Stimulated activated naive CD8-positive, alpha-beta T cell treated with anti-CD3 and anti-CD28 coated beads, Interleukin-15, Interleukin-2, amounts not matched to agents 100 ng/mL and 50 ng/mL, for 24 hours (primary cell): ENCODE data around the gene MSL2.
"Not testable (repeated sequence)": the region's sequence is repeated elsewhere in the genome, so short reads cannot be mapped to it uniquely, and the experiment has no call there.

Experiments
- H3K27ac Mint-ChIP-seq: one replicate; pipeline ENCODE4 v1.8.0; 2021; ENCODE audit warnings: mild to moderate bottlenecking, mixed read lengths
- H3K27me3 Mint-ChIP-seq: one replicate; pipeline ENCODE4 v1.8.0; 2021; ENCODE audit warnings: mixed read lengths
- H3K36me3 Mint-ChIP-seq: one replicate; pipeline ENCODE4 v1.8.0; 2021; ENCODE audit warnings: low read depth, mixed read lengths
- H3K4me1 Mint-ChIP-seq: one replicate; pipeline ENCODE4 v1.8.0; 2021; ENCODE audit warnings: low read depth, mixed read lengths
- H3K4me3 Mint-ChIP-seq: one replicate; pipeline ENCODE4 v1.8.0; 2021; ENCODE audit warnings: mild to moderate bottlenecking, mixed read lengths
- H3K9me3 Mint-ChIP-seq: one replicate; pipeline ENCODE4 v1.8.0; 2021; ENCODE audit warnings: mixed read lengths

The MSL2 gene

GRCh38 chr3:136196064-136196400 is at the start of gene MSL2:
MSL2 (minus strand) TSS chr3:136196335; CDS start chr3:136195113, 1,222 bp downstream.
- peak within 1 kb of the TSS; percentile 93 for H3K4me3 Mint-ChIP-seq
- peaks cover 39% of the 10 kb centered on the region for H3K36me3 Mint-ChIP-seq
- H3K27me3 Mint-ChIP-seq = peaks cover 5% of the 10 kb centered on the region
- H3K4me1 Mint-ChIP-seq = peaks cover 53% of the 10 kb centered on the region
- H3K27ac Mint-ChIP-seq = peak within 1 kb of the TSS; percentile 99
- no peaks in the 10 kb centered on the region for H3K9me3 Mint-ChIP-seq

GRCh38 chr3:136245691-136246090 is 49.6 kb upstream of the MSL2 start:
- Mint-ChIP-seq H3K4me1 (peaks cover 6% of the 10 kb centered on the region), H3K9me3 (no peaks in the 10 kb centered on the region), H3K4me3 (no peak overlapping the region), H3K27me3 (no peaks in the 10 kb centered on the region), H3K27ac (no peak overlapping the region), H3K36me3 (no peaks in the 10 kb centered on the region)

- H3K4me1 Mint-ChIP-seq = no peaks in the 10 kb centered on the region
- H3K27me3 Mint-ChIP-seq = no peaks in the 10 kb centered on the region
These were observed 43.0 kb upstream of the MSL2 start for GRCh38 chr3:136239094-136239493.

GRCh38 chr3:136237961-136238649 is 42.0 kb upstream of the MSL2 start:
- Mint-ChIP-seq H3K27me3 (no peaks in the 10 kb centered on the region), H3K27ac (no peak overlapping the region), H3K36me3 (no peaks in the 10 kb centered on the region), H3K4me3 (no peak overlapping the region), H3K4me1 (no peaks in the 10 kb centered on the region), H3K9me3 (no peaks in the 10 kb centered on the region)

More at GRCh38 chr3:136239094-136239493, 43.0 kb upstream of the MSL2 start:
- Mint-ChIP-seq H3K36me3 (no peaks in the 10 kb centered on the region), H3K4me3 (no peak overlapping the region), H3K27ac (no peak overlapping the region), H3K9me3 (no peaks in the 10 kb centered on the region)

- Mint-ChIP-seq H3K27me3 (no peaks in the 10 kb centered on the region), H3K4me3 (no peak overlapping the region), H3K9me3 (no peaks in the 10 kb centered on the region), H3K27ac (no peak overlapping the region), H3K4me1 (no peaks in the 10 kb centered on the region), H3K36me3 (no peaks in the 10 kb centered on the region)
These were observed 41.0 kb upstream of the MSL2 start for GRCh38 chr3:136237103-136237502.

- Mint-ChIP-seq H3K4me3 (no peak overlapping the region), H3K27me3 (no peaks in the 10 kb centered on the region), H3K4me1 (no peaks in the 10 kb centered on the region), H3K9me3 (no peaks in the 10 kb centered on the region), H3K27ac (no peak overlapping the region), H3K36me3 (no peaks in the 10 kb centered on the region)
These were observed 40.0 kb upstream of the MSL2 start for GRCh38 chr3:136236109-136236508.

- no peak overlapping the region for H3K27ac Mint-ChIP-seq
- H3K4me1 Mint-ChIP-seq = no peaks in the 10 kb centered on the region
- no peak overlapping the region for H3K4me3 Mint-ChIP-seq
- H3K36me3 Mint-ChIP-seq = no peaks in the 10 kb centered on the region
- H3K27me3 Mint-ChIP-seq = no peaks in the 10 kb centered on the region
- no peaks in the 10 kb centered on the region for H3K9me3 Mint-ChIP-seq
These were observed 39.4 kb upstream of the MSL2 start for GRCh38 chr3:136235545-136235944.

GRCh38 chr3:136232413-136232812 is 36.3 kb upstream of the MSL2 start:
- Mint-ChIP-seq H3K4me3 (no peak overlapping the region), H3K4me1 (no peaks in the 10 kb centered on the region), H3K36me3 (no peaks in the 10 kb centered on the region), H3K27ac (no peak overlapping the region), H3K9me3 (no peaks in the 10 kb centered on the region), H3K27me3 (no peaks in the 10 kb centered on the region)

GRCh38 chr3:136222746-136223145 is 26.6 kb upstream of the MSL2 start:
- H3K4me3 Mint-ChIP-seq, H3K27me3 Mint-ChIP-seq, H3K27ac Mint-ChIP-seq, H3K9me3 Mint-ChIP-seq, H3K36me3 Mint-ChIP-seq, H3K4me1 Mint-ChIP-seq: not testable (repeated sequence)

GRCh38 chr3:136211547-136211946 is 15.4 kb upstream of the MSL2 start:
- no peaks in the 10 kb centered on the region for H3K36me3 Mint-ChIP-seq
- no peaks in the 10 kb centered on the region for H3K4me1 Mint-ChIP-seq
- peaks cover 16% of the 10 kb centered on the region for H3K27me3 Mint-ChIP-seq
- no peak overlapping the region for H3K4me3 Mint-ChIP-seq
- H3K9me3 Mint-ChIP-seq = no peaks in the 10 kb centered on the region
- no peak overlapping the region for H3K27ac Mint-ChIP-seq

- Mint-ChIP-seq H3K4me3 (no peak overlapping the region), H3K27ac (no peak overlapping the region), H3K9me3 (no peaks in the 10 kb centered on the region), H3K27me3 (peaks cover 20% of the 10 kb centered on the region), H3K36me3 (no peaks in the 10 kb centered on the region), H3K4me1 (no peaks in the 10 kb centered on the region)
These were observed 13.8 kb upstream of the MSL2 start for GRCh38 chr3:136209921-136210320.

- H3K4me3 Mint-ChIP-seq = no peak overlapping the region
- no peak overlapping the region for H3K27ac Mint-ChIP-seq
These were observed 11.5 kb upstream of the MSL2 start for GRCh38 chr3:136207489-136208115.

GRCh38 chr3:136199219-136199618 is 3.1 kb upstream of the MSL2 start:
- not testable (repeated sequence) for H3K9me3 Mint-ChIP-seq, H3K27ac Mint-ChIP-seq, H3K4me3 Mint-ChIP-seq, H3K27me3 Mint-ChIP-seq
- peaks cover 24% of the 10 kb centered on the region for H3K4me1 Mint-ChIP-seq
- peaks cover 14% of the 10 kb centered on the region for H3K36me3 Mint-ChIP-seq

More at GRCh38 chr3:136207489-136208115, 11.5 kb upstream of the MSL2 start:
- Mint-ChIP-seq H3K36me3 (no peaks in the 10 kb centered on the region), H3K27me3 (peaks cover 20% of the 10 kb centered on the region), H3K9me3 (no peaks in the 10 kb centered on the region), H3K4me1 (no peaks in the 10 kb centered on the region)

GRCh38 chr3:136198462-136199078 is 2.4 kb upstream of the MSL2 start:
- not testable (repeated sequence) for H3K9me3 Mint-ChIP-seq, H3K4me3 Mint-ChIP-seq, H3K27me3 Mint-ChIP-seq, H3K27ac Mint-ChIP-seq
- H3K36me3 Mint-ChIP-seq = peaks cover 20% of the 10 kb centered on the region
- H3K4me1 Mint-ChIP-seq = peaks cover 28% of the 10 kb centered on the region

GRCh38 chr3:136197159-136197793 is 1.1 kb upstream of the MSL2 start:
- H3K27me3 Mint-ChIP-seq = peaks cover 5% of the 10 kb centered on the region
- H3K4me3 Mint-ChIP-seq = peak overlapping the region; percentile 93
- H3K36me3 Mint-ChIP-seq = peaks cover 31% of the 10 kb centered on the region
- peak overlapping the region; percentile 99 for H3K27ac Mint-ChIP-seq
- no peaks in the 10 kb centered on the region for H3K9me3 Mint-ChIP-seq
- peaks cover 40% of the 10 kb centered on the region for H3K4me1 Mint-ChIP-seq
